ENCODE results near the gene ARL5C.

Gene ARL5C

GRCh38 chr17:39165841-39166349, at the start of gene ARL5C:
Gene ARL5C, minus strand, starts transcription at chr17:39166161. Its CDS starts 401 bp downstream, at chr17:39165760.
- H3K27ac ChIP-seq, result no peak within 1 kb of the TSS; the same call in 1 of the 2 replicates

GRCh38 chr17:39213852-39214251, 47.9 kb upstream of the ARL5C start:
- TF ChIP-seq, protein P1, sequence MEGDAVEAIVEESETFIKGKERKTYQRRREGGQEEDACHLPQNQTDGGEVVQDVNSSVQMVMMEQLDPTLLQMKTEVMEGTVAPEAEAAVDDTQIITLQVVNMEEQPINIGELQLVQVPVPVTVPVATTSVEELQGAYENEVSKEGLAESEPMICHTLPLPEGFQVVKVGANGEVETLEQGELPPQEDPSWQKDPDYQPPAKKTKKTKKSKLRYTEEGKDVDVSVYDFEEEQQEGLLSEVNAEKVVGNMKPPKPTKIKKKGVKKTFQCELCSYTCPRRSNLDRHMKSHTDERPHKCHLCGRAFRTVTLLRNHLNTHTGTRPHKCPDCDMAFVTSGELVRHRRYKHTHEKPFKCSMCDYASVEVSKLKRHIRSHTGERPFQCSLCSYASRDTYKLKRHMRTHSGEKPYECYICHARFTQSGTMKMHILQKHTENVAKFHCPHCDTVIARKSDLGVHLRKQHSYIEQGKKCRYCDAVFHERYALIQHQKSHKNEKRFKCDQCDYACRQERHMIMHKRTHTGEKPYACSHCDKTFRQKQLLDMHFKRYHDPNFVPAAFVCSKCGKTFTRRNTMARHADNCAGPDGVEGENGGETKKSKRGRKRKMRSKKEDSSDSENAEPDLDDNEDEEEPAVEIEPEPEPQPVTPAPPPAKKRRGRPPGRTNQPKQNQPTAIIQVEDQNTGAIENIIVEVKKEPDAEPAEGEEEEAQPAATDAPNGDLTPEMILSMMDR (conservative IDR thresholded peaks at IDR 0.05), result no peak
- no peak for TF ChIP-seq ZFX (IDR thresholded peaks at IDR 0.05)
- H3K27ac ChIP-seq, result no peak overlapping the region

More at GRCh38 chr17:39165841-39166349, at the start of gene ARL5C:
- TF ChIP-seq, protein P1 (conservative IDR thresholded peaks at IDR 0.05), result no peak
- no peak for TF ChIP-seq ZFX (IDR thresholded peaks at IDR 0.05)

DNA sequence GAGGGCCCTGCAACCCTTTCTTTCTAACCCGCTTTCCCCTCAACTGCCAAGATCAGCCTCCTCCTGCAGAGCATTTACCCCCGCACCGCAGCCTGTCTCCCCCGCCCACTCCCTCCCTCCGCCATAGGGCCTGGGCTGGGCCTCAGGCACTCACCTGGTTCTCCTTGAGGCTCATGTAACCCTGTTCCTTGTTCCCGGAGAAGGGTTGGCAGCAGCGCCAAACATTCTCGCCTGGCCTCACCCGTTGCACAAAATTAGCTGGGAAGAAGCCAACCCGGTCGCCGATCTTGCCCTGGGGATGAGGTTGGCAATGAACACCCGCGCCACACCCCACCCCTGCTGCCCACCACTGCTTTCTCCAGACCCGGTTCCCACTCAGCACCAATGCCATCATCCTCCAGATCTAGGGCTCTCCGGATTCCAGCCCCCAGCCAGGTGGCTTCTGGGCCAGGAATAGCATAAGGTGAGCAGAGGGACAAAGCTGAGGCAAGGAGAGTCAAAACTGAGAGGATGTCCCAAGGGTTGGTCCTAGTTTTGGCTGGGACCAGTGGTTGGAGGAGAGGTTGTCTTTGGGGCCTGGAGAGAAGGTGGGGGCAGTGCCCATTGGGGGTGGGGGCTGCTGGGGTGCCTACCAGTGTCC, 47.0 kb upstream of the ARL5C start:
- H3K27ac ChIP-seq, result peak overlapping the region; percentile 37
- TF ChIP-seq ZFX (IDR thresholded peaks at IDR 0.05), result no peak
- TF ChIP-seq, protein P1 (conservative IDR thresholded peaks at IDR 0.05), result no peak

- no peak for TF ChIP-seq ZFX (IDR thresholded peaks at IDR 0.05)
- peak overlapping the region; percentile 37 for H3K27ac ChIP-seq
Measured at GRCh38 chr17:39212195-39212810, 46.3 kb upstream of the ARL5C start.

- TF ChIP-seq ZFX (IDR thresholded peaks at IDR 0.05), result no peak
- TF ChIP-seq, protein P1 (conservative IDR thresholded peaks at IDR 0.05), result no peak
- H3K27ac ChIP-seq, result peak overlapping the region; percentile 69
Measured at GRCh38 chr17:39210093-39210434, 44.1 kb upstream of the ARL5C start.

- no peak for TF ChIP-seq ZFX (IDR thresholded peaks at IDR 0.05)
- TF ChIP-seq, protein P1 (conservative IDR thresholded peaks at IDR 0.05), result no peak
- H3K27ac ChIP-seq, result peak overlapping the region; percentile 69
Measured at GRCh38 chr17:39209317-39210092, 43.5 kb upstream of the ARL5C start.

GRCh38 chr17:39208893-39209292, 42.9 kb upstream of the ARL5C start:
- TF ChIP-seq ZFX (IDR thresholded peaks at IDR 0.05), result no peak
- TF ChIP-seq, protein P1 (conservative IDR thresholded peaks at IDR 0.05), result no peak
- H3K27ac ChIP-seq, result peak overlapping the region; percentile 69
